GM12865 (cell line): ENCODE measurements around the gene AGK.

Source experiments
- DNase-seq: peaks from one replicate; pipeline ENCODE4 v3.0.0; 2010; ENCODE audit warnings: low read depth
- H3K4me3 ChIP-seq: 2 replicates; pipeline ENCODE4 v1.5.1; 2011; ENCODE audit warnings: mild to moderate bottlenecking, low read depth, low read length, control low read depth
- TF ChIP-seq, protein P1 (sequence below): IDR thresholded peaks from 2 replicates; pipeline ENCODE4 v1.5.1; 2011; ENCODE audit warnings: low read length, control low read depth, low read depth, inconsistent platforms; ENCODE audit not compliant: insufficient read depth; ENCODE audit errors: missing control alignments

AGK gene

DNA sequence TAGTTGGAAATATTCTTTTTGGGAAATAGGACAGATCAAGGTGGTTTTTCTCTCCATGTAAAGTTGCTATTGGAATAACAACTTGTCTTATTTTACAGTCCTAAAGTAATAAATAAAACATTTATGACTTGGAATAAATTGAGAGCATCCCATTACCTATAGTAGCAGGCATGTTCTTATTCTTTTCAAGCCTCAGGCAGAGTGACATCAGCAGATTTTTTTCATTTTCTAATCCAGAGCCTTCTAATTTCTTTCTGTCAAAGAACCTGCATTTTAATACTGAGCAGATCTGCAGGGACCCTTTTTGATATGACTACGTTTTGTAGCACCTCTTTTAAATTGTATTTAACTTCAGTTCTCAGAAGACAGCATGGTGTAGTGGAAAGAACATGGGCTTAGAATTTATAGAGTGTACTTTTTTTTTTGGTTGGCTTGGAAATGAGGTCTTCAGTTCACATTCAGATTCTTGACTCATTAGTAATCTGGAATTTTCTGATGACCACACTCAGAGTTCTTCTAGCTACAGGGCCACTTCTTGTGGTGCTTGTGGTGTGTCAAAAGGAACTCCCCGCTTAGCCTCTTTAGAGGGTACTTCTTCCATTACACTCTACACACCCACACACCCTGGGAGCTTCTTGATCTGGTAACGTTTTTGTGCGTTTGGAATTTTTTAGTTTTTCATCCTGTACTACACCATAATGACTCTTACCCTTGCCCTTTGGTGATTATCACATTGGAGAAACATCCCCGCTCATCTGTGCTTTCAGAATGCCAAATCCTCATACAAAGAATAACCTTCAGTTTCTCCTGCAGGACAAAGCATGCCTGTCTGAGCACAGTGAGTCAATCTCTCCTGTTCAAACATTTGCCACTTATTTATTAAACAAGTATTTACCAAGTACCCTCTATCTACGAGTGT is 34.6 kb downstream of the AGK start:
- DNase-seq = peak; percentile 72
- TF ChIP-seq, protein P1, sequence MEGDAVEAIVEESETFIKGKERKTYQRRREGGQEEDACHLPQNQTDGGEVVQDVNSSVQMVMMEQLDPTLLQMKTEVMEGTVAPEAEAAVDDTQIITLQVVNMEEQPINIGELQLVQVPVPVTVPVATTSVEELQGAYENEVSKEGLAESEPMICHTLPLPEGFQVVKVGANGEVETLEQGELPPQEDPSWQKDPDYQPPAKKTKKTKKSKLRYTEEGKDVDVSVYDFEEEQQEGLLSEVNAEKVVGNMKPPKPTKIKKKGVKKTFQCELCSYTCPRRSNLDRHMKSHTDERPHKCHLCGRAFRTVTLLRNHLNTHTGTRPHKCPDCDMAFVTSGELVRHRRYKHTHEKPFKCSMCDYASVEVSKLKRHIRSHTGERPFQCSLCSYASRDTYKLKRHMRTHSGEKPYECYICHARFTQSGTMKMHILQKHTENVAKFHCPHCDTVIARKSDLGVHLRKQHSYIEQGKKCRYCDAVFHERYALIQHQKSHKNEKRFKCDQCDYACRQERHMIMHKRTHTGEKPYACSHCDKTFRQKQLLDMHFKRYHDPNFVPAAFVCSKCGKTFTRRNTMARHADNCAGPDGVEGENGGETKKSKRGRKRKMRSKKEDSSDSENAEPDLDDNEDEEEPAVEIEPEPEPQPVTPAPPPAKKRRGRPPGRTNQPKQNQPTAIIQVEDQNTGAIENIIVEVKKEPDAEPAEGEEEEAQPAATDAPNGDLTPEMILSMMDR = no peak
- H3K4me3 ChIP-seq = no peak overlapping the region

DNA sequence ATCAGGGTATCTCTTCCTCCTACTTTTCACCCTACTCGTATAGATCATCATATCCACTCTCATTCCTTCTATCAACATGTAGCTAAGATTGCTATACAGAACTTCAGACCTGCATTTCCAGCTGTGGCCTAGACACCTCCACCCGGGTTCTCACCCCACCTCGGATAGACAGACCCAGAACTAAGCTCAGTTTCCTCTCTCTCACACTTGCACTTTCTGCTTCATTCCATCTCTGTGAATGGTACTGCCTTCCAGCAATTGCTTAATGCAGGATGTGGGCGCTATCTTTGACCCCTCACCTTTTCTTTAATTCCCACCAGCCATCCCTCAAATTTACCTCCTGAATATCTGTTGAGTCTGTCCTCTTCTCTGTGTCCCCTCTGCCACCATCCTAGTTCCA is 35.7 kb downstream of the AGK start:
- TF ChIP-seq, protein P1 = no peak
- DNase-seq = no peak
- no peak overlapping the region for H3K4me3 ChIP-seq

DNA sequence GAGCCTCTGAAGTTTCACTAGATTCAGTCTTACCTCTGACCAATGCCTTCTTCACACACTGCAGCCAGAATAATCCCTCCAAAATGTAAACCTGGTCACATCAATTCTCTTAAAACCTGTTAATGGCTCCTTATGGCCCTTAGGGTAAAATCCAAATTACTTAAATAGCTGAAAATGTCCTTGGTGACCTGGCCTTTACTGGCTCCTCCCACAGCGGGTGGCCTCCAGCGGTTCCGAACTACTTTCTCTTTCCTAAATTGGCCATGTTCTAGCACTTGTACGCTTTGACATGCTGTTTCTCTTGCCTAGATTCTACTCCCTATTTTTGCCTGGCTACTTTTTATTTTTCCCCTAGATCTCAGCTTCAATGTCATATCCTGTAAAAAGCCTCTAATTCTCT is 36.1 kb downstream of the AGK start:
- TF ChIP-seq, protein P1 = no peak

DNA sequence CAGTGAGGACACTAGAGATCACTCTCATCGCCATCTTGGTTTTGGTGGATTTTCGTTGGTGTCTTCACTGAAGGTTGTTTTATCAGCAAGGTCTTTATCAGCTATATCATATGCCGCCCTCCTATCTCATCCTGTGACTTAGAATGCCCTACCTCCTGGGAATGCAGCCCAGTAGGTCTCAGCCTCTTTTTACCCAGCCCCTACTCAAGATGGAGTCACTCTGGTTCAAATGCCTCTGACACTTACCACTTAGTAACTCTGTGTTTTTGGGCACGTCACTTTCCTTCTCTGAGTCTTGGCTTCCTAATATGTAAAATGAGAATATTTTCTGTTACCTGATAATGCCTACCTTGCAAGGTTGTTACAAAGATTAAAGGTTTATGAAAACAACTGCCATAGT is 37.7 kb downstream of the AGK start:
- no peak for DNase-seq
- H3K4me3 ChIP-seq = no peak overlapping the region
- TF ChIP-seq, protein P1 = no peak

More for the DNA sequence above, 36.1 kb downstream of the AGK start:
- no peak for DNase-seq
- no peak overlapping the region for H3K4me3 ChIP-seq

DNA sequence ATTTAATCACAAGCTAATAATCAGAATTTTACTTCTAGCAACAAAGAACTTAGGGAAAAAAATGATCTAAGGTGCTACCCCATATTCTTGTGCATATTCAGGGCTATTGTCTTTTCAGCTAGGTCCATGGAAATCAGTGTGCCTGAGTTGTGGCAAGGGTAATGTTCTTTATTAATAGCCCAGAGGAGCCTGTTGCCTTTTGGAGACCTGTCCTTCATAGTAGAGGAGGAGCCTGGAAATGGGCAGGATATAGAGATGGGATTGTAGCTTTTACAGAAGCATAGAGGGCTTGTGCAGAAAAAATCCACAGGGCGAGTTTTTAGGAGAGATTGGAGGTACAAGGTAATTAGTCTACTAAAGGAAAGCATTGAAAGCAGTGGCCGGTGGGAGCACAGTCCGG is 38.9 kb downstream of the AGK start:
- H3K4me3 ChIP-seq = no peak overlapping the region
- TF ChIP-seq, protein P1 = no peak
- DNase-seq = no peak

DNA sequence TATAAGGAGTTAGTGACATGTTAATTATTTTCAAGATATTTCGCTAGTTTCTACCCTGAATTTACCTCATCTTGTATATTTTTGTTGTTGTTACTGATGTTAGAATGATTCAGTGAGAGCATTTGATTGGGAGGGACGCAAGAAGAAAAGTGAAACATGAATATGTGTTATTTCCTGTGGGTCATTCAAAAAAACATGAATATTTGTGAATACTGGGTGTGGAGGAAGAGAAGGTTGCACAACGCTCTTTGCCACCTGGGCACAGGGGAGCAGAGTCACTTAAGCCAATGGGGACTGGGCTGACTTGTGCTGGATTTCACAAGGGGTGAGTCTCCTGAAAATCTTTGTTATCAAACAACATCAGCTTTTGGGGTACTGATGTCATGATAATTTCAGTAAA is 39.5 kb downstream of the AGK start:
- peak; percentile 18 for DNase-seq
- TF ChIP-seq, protein P1 = no peak

DNA sequence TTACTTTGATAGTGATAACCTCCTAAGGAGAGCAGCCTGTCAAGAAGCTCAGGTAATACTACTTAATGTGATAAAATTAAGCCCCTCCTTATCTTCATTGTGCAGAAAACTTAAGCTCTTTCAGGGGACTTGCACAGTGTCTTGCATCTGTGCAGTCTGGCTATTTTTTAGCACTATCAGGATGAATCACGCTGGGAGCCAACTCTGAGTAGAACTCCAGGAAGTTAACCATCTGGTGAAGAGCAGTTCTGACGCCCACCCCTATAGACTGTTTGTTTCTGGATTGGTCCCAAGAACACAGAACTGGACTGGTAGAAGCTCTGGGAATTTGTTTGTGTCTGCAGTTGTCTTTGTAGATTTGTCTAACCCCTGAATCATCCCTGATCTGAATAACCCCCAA is 41.9 kb downstream of the AGK start:
- TF ChIP-seq, protein P1 = no peak
- no peak overlapping the region for H3K4me3 ChIP-seq
- no peak for DNase-seq

More for the DNA sequence above, 39.5 kb downstream of the AGK start:
- no peak overlapping the region for H3K4me3 ChIP-seq
